ENCODE results near the gene NELFCD.

- TF ChIP-seq CTCF (IDR thresholded peaks at IDR 0.05), result no peak
- TF ChIP-seq POLR2A (IDR thresholded peaks at IDR 0.05), result no peak
These were observed 11.9 kb downstream of the NELFCD start for GRCh38 chr20:58992911-58993310.
